SKM-1 treated with dmso at 0.1 percent for 144 hours (cell line): ENCODE data around the gene CPNE7.
A peak's percentile ranks its signal among the peaks of the same experiment; 100 is the strongest.

Source experiments
- DNase-seq: peaks from one replicate; lab custom pipeline; 2025; ENCODE audit not compliant: unreplicated experiment; lab: John Stamatoyannopoulos, UW

Gene CPNE7

DNA sequence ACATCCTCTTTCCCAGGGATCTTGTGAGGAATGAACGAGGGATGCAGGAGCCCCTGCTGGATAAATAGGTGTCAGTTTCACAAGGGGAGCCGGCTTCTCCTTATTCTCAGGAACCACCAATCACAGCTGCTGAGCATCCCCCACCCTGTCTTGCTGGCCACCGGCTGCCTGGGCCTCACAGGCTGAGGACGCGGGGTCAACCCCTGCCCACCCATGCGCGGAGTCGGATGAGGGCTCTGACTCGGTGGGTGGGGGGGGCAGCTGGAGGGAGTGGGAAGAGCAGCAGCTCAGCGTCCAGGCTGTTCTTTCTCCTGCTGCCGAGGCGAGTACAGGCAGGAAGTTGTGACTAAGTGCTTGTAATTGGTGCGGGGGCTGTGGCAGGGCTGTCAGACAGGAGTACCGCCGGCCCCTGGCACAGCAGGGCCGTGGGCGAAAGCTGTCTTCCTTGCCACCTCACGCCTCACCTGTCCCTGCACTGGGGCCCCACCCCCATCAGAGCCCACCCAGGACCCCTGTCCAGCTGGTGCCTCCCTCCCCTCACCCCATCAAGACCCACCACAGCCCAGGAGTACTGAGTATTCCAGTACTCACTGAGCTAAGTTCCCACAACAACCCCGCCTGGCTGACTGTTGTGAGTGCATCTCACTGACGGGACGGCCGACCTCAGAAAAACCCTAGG, 26.9 kb downstream of the CPNE7 start:
- peak; percentile 45 for DNase-seq

DNA sequence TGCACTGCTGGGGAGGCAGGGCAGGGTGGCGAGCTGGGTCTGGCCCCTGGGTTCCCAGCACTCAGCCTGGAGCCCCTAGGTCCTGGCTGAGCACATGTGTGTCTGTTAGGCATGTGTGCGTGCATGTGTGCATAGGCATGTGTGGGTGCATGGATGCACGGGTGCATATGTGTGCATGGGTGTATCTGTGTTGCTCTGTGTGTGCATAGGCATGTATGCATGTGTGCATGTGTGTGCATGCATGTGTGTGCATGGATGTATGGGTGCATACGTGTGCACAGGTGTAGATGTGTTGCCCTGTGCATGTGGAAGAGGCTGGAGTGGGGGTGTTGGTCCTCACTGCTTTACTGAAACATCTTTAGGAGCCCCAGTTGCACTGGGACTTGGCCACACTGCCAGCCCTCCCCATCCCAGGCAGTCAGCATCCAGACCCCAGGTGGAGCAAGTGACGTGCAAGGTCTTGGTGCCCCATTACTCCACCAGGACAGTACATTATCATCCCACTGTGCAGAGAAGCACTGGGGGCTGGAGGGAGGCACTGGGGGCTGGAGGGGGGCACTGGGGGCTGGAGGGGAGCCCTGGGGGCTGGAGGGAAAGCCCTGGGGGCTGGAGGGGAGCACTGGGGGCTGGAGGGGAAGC, 27.5 kb downstream of the CPNE7 start:
- DNase-seq = no peak

DNA sequence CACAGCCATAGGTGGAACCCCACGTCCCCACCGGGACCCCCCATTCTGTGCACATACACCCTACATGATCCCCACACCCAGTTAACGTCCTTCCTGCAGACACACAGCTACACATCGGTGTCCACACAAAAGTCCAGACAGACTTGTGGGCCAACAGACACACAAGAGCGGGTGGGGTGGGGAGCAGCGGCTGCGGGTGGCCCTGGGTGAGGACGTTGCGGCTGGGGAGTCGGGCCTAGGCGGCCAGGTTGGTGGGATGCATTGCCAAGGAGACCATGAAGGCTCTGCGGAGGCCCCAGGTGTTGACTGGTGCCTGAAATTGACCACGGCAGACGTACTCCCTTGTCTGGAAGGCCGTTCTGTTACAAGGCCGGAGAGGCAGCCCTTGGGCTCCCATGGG, 29.2 kb downstream of the CPNE7 start:
- DNase-seq = no peak

DNA sequence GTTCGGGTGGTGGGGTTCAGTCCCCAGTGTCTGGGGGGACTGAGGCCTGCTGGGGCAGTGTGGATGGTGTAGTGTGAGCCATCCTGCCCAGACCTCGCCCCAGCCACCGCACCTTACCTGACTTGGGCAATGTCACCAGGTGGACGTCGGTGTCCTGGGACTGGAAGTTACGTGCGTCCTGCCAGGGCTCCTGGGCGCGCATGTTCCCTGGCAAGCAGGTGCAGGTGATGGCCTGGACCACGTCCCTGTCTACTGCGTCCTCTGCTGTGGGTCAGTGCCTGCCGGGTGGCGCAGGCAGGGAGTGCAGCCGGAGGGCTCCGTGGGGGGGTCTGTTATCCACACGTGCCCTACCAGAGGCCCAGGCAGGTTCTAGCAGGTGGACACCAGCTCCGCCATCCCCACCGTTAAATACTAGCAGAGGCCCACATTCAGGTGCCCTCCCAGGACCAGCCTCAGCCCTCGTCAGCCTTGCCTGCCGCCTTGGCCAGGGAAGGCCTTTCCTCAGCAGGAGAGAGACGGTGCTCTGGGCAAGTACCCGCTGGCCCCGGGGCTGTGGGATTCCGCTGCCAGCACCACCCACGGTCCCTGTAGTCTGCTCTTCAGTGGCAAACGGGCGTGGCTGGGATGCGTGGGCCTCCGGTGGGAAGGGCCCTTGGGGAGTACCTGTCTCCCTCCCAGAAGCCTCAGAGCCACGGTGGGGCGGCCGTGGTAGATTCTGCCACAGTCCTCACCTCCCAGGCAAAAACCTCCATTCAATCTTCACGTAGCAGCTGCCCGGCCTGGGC, 29.8 kb downstream of the CPNE7 start:
- no peak for DNase-seq

DNA sequence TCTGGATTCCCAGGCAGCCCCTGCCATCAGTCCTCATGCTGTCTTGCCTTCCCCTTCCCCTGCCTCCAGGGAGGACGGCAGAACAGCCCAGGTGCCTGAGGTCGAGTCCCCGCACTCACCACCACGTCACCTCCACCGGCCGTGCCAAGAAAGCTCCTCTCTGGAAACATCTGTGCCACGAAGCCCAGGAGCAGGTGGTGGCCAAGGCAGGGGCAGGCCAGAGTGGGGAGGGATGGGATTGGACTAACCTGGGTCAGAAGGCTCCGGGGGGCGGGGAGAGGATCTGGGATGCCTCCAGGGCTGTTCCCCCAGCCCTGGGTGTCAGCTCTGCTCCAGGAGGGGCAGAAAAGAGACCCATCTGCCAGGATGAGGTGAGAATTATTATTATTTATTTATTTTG, 30.4 kb downstream of the CPNE7 start:
- DNase-seq = no peak

DNA sequence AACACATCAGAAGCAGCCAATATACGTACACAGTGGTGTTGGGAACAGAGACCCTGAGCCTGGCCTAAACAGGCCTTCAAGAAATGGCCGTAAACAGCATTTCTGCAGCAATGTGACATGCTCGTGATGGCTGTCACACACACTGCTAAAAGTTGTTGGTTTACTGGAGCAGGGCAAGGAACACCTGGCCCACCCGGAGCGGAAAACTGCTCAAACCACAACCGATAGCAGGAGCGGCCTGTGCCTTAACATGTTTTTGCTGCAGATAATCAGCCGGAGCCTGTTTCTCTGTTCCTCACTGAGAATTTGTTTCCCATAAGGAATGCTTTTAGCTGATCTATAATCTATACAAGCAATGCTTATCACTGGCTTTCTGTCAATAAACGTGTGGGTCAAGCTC, 31.9 kb downstream of the CPNE7 start:
- DNase-seq = no peak

DNA sequence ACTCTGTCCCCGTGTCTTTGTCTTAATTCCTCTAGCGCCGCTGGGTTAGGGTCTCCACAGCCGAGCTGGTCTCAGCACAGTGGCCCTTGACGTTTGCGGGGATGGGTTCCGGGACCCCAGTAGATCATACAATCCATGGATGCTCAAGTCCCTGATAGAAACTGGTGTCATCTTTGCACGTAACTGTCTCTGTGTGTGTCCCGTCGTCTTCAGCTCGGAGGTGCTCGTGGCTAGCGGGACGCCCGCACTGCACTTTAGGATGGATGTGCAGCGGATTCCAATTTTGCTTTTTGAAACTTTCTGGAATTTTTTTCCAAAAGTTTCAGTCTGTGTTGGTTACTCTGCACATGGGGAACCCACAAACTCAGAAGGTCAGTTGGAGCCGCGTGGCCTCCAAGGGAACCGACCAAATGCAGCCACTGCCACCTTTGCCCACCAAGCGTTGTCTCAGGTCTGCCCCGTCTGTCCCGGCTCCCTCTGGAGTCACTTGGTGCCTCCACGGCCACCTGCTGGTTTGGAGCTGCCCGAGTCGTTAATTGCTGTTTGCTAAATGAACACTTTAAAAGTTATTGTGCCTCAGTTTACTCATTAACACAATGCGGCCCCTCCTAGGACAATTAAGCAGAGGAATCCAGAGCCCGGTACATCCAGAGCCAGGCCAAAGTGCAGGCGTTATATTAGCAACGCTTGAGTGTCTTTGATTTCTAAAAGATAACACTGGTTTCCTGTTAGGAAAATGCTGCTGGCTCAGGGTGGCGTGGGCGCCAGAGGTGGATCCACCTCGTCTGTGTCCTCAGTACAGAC, 32.6 kb downstream of the CPNE7 start:
- DNase-seq = no peak

DNA sequence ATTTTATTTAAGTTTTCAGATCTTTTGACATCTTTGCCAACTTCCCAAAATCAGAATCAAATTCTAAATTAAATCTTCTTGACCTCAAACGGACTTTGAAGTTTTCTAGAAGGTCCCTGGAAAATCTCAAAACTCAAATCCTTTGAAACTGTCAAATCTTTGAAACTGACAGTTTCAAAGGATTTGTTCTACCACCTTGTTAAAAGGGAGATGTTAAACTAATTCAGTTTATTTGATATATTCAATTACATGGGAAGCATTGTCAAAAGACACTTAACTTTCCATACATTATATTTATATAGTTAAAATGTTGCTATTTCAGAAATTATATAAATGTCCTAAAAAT, 34.5 kb downstream of the CPNE7 start:
- no peak for DNase-seq

DNA sequence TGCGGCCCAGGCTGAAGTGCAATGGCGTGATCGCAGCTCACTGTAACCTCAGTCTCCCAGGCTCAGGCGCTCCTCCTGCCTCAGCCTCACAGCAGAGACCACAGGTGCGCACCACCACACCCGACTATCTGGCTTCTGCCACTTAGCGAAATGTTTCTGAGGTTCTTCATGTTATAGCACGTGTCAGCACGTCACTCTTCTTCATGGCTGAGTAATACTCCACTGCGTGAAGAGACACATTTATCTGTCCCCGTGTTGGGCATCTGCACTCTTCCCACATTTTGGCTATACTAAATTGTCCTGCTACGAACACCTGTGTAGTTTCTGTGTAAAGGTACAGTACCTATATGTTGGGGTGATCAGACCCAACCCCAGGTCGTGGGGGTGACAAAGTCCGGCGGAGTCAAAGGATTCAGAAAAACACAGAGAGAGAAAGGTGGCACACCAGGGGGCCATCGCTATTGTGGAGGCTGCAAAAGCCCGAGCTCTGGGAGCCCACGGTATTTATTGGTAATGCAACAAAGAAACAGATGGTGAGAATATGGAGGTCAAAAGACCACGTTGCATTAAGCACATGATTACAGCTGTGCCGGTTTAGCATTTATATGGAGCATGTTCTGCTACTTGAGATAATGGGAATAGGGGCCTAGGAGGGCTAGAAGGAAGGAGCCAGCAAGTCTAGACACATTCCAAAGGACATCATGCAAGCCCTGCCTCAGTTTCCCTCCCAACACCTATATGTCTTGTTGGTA, 37.0 kb downstream of the CPNE7 start:
- DNase-seq = no peak

DNA sequence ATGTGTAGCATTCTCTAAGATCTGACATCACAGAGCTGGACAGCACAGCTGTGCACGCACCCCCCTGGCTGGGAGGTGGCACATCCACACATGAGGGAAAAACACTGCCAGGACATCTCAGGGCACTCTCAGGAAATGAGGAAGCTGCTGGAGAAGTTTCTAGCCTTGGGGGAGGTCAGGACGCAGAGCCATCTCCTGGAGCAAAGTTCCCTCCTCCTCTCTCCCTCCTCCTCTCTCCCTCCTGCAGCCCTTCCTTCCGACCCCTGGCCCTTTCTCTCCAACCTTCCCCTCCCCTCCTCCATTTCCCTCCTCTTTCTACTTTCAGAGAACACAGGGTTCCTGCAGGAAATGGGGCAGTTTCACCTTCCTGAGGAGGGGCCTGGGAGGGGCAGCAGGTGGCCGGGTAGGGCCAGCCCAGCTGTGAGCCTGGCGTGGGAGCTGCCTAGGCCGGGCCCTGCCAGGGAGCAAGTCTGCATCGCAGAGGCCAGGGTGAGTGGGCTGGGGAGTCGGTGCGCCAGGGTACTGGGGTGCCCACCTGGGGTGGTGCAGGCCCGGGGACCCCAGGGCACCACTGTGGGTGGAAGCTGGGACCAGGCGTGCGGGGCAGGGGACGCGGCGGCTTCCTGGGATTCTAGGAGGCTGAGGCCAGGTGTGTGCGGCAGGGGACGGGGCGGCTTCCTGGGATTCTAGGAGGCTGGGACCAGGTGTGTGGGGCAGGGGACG, 37.8 kb downstream of the CPNE7 start, which contains the start of gene DPEP1:
TSS of gene DPEP1 (plus strand) at position 412 of the 723 bp plus-strand sequence. CDS start 16,769 bp downstream, outside the sequence.
- no peak for DNase-seq

DNA sequence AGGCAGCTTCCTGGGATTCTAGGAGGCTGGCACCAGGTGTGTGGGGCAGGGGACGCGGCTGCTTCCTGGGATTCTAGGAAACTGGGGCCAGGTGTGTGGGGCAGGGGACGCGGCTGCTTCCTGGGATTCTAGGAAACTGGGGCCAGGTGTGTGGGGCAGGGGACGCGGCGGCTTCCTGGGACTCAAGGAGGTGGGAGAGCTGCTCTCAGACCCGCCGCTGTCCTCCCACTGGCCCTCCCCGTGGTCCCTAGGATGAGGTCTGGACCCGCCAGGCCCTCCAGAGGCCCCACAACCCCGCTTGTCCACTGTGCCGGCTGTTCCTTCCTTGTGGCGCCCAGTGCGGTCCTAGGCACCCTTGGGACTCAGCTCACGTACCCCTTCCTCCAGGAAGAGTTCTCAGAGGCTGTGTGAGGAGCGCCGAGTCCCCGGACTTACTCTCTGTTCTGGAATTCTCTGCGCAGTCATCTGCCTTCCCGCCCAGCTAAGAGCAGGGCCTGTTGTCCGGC, 38.4 kb downstream of the CPNE7 start:
- DNase-seq = no peak

DNA sequence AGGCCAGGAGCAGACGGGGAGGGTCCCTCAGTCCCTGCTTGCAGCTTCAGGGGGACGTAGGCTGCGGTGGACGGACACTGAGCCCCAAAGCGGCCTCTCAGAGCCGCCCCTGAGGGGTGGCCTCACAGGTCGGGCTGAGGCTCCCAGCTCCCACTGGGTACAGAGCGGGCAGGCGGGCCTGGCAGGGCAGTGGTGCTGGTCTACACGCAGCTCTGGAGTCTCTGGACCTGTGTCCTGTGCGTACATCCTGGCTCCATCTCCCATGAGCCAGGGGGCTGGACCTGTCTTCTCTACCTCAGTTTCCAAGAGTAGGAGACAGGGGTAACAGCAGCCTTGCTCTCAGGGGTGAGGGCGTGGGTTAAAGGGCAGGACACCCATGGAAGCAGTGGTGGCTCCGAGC, 39.6 kb downstream of the CPNE7 start:
- no peak for DNase-seq

DNA sequence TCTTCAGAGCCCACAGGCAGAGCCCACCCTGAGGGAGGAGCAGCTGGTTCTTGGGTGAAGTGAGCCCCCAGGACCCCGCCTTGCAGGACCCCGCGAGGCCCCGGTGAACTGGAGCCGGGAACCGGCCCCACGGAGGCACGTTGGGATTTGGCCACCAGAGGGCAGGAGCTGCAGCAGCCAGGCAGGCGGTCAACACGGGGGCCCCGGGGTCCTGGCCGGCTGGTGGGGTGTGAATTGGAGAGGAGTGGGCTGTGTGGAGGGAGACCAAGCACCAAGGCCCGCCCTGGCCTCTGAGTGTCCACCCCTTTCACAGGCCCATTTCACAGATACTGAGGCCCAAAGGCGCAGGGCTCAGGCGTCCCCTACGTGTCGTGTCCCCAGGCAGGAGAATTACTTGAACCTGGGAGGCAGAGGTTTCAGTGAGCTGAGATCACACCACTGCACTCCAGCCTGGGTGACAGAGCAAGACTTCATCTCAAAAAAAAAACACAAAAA, 40.1 kb downstream of the CPNE7 start:
- DNase-seq = no peak

DNA sequence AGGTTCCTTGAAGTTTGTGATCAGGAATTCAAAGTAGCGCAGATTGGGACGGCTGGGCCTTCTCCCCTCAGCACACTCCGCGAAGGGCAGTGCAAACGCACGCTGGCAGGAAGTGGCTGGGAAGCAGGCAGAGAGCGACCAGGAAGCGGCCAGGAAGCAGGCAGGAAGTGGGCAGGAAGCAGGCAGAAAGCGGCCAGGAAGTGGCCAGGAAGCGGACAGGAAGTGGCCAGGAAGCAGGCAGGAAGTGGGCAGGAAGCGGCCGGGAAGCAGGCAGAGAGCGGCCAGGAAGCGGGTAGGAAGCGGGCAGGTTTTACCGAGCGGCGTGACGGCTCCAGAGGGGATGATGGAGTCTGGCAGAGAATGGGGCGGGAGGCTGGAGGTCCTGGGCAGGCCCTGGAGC, 41.1 kb downstream of the CPNE7 start:
- no peak for DNase-seq

DNA sequence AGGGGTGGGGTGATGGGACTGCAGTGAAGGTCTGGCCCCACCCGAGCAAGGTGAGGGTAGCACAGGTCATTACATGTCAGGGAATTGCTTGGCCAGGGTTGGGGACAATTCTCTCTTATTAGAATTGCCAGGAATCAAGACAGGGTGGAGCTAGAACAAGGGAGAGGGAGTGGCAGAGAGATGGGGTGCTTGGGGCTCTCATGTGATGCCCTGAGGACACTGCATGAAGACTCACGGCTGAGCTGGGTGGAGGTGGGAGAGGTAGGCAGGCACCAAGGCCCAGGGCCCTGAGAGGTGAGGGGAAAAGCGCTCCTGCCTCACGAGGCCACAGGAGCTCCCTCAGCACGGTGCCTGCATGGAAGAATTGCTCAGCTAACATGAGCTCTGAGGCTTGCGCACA, 41.5 kb downstream of the CPNE7 start:
- DNase-seq = no peak

DNA sequence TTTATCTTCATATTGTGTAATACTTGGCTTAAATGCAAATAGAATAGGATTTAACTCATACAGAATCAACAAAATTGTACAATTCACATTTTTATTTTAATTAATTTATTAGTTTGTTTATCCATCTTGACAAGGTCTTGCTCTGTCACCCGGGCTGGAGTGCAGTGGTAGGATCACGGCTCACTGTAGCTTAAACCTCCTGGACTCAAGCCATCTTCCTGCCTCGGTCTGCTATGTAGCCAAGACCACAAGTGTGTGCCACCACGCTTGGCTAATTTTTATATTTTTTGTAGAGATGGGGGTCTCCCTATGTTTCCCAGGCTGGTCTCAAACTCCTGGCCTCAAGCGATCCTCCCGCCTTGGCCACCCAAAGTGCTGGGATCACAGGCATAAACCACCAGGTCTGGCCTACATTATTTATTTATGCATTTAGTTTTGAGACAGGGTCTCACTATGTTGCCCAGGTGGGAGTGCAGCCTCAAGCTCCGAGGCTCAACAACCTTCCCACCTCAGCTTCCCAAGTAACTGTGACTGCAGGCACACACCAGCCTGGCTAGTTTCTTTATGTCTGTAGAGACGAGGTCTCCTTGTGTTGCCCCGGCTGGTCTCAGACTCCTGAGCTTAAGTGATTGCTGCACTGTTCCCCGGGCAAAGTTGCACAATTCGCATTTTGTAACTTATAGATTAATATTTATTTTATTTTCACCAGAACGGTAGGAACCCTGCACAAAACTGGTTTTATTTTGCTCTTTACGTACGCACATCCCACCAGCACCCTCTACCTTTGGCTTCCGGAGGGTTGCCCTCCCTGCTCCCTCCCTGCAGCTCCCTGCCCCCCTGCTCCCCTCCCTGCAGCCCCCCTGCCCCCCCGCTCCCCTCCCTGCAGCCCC, 42.8 kb downstream of the CPNE7 start:
- no peak for DNase-seq

DNA sequence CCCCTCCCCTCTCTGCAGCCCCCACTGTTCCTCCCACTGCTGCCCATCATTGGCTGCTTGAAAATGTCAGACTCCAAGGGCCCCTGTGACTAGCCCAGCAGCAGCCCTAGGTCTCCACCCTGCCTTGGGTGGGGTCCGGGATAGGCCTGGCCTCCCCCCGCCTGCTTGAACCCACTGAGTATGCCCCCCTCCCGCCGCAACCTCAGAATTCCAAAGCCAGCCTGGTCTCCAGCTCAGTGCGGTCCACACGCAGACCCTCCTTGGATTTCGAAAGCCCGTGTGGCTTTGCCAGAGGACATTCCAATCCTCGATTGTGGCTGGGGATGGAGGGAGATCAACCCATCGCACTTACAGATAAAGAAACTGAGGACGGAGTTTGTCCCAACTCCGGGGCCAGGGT, 44.3 kb downstream of the CPNE7 start:
- DNase-seq = no peak

DNA sequence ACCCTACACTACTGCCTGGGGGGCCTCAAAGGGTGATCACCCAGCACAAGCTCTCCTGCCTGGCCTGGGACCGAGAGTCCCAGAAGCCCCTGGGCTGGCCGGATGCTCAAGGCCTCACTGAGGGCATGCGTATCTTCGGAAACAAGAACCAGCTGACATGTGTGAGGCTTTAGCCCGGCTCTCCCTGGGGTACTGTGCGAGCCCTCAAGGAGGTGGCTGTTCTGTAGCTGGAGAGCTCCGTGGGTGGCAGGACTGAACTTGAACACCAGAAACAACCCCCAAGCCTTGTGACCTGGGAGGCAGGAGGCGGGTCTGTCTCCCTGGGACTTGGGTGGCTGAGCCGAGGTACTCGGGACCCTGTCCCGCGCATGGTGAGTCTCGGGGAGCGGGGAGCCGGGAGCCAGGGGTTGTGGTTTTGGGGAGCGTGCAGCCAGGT, 44.9 kb downstream of the CPNE7 start:
- no peak for DNase-seq
